Endodermal cell (in vitro differentiated cells): ENCODE results near the gene CDC42SE2. TPM values are rescaled to one million over a fixed set of nuclear protein-coding genes. Genes with fewer than 3 reads are reported as not detected.

ENCODE experiments used
- DNase-seq: peaks from one replicate; pipeline ENCODE4 v3.0.0-alpha.2; 2017
- H3K27ac ChIP-seq: 2 replicates; pipeline ENCODE4 v1.5.1; 2013; ENCODE audit warnings: mild to moderate bottlenecking, low read depth, low read length, moderate library complexity
- H3K27me3 ChIP-seq: 2 replicates; pipeline ENCODE4 v1.6.1; 2013; ENCODE audit warnings: mild to moderate bottlenecking, low read length, moderate library complexity; ENCODE audit not compliant: insufficient read depth, control insufficient read depth, poor library complexity, severe bottlenecking
- H3K36me3 ChIP-seq: 2 replicates; pipeline ENCODE4 v1.7.0; 2013; ENCODE audit warnings: mild to moderate bottlenecking, low read length, moderate library complexity; ENCODE audit not compliant: control insufficient read depth, insufficient read depth
- H3K4me1 ChIP-seq: one replicate; pipeline ENCODE4 v1.7.0; 2013; ENCODE audit warnings: low read length; ENCODE audit not compliant: control insufficient read depth, insufficient read depth
- H3K4me3 ChIP-seq: 2 replicates; pipeline ENCODE4 v1.5.1; 2013; ENCODE audit warnings: mild to moderate bottlenecking, low read length, moderate library complexity
- H3K9ac ChIP-seq: 2 replicates; pipeline ENCODE4 v1.6.1; 2013; ENCODE audit warnings: mild to moderate bottlenecking, low read length, moderate library complexity; ENCODE audit not compliant: poor library complexity, severe bottlenecking; ENCODE audit errors: extremely low read depth
- H3K9me3 ChIP-seq: 2 replicates; pipeline ENCODE4 v1.6.1; 2013; ENCODE audit warnings: mild to moderate bottlenecking, low read length, moderate library complexity; ENCODE audit not compliant: control insufficient read depth
- H3K27ac Mint-ChIP-seq: 2 replicates; pipeline ENCODE4 v1.8.0; 2020; ENCODE audit warnings: mixed read lengths
- H3K27me3 Mint-ChIP-seq: 2 replicates; pipeline ENCODE4 v1.8.0; 2021; ENCODE audit warnings: mild to moderate bottlenecking, mixed read lengths; ENCODE audit not compliant: insufficient read depth
- H3K36me3 Mint-ChIP-seq: 2 replicates; pipeline ENCODE4 v1.8.0; 2020; ENCODE audit warnings: low read depth, mixed read lengths
- H3K4me1 Mint-ChIP-seq: 2 replicates; pipeline ENCODE4 v1.8.0; 2020; ENCODE audit warnings: mixed read lengths
- H3K4me3 Mint-ChIP-seq: 2 replicates; pipeline ENCODE4 v1.8.0; 2020; ENCODE audit warnings: mild to moderate bottlenecking, moderate library complexity, mixed read lengths
- H3K9me3 Mint-ChIP-seq: 2 replicates; pipeline ENCODE4 v1.8.0; 2020; ENCODE audit warnings: mild to moderate bottlenecking, mixed read lengths
- CTCF ChIP-seq: fragments of 200-600 bp; sonication (generic); conservative IDR thresholded peaks from 2 replicates; pipeline ENCODE4 v1.5.0; 2021; ENCODE audit warnings: antibody characterized with exemption, mild to moderate bottlenecking
- WGBS, 2 experiments: methylation state at CpG; one replicate each; pipeline versions ENCODE4 v1.1.5 to v1.1.7; 2013; ENCODE audit warnings: missing lambda C conversion rate in 2 of 2, mixed read lengths in 1 of 2; ENCODE audit not compliant: insufficient coverage in 1 of 2, insufficient read length in 1 of 2; 5-methylcytosine and 5-hydroxymethylcytosine counted together
- total RNA-seq, 2 donors: library from RNA; stranded (reverse); fragmentation: NEBNext Ultra II Directional in 1 of 2; extraction: Animal tissue kit (Norgen Biotek cat#: 25700) in 1 of 2; gene quantifications; 2 replicates in 1 of 2; 3 replicates in 1 of 2; pipeline ENCODE4 v1.2.1, GENCODE V29; 2021

CDC42SE2 gene
- total RNA-seq, 2 donors from 2014 or later: 28.6 to 36.4 TPM

- Histone ChIP-seq H3K36me3 (peaks cover 5% of the 10 kb centered on the region), H3K9me3 (no peaks in the 10 kb centered on the region), H3K27me3 (no peaks in the 10 kb centered on the region), H3K4me1 (peaks cover 3% of the 10 kb centered on the region), H3K4me3 (no peak overlapping the region), H3K9ac (no peak overlapping the region), H3K27ac (no peak overlapping the region)
- H3K9me3 Mint-ChIP-seq: no peaks in the 10 kb centered on the region
- DNase-seq: no peak
- peak overlapping the region; percentile 5 for H3K27ac Mint-ChIP-seq
- TF ChIP-seq CTCF: no peak
- H3K27me3 Mint-ChIP-seq: no peaks in the 10 kb centered on the region
- peaks cover 5% of the 10 kb centered on the region for H3K36me3 Mint-ChIP-seq
- H3K4me1 Mint-ChIP-seq: peaks cover 12% of the 10 kb centered on the region
- no peak overlapping the region for H3K4me3 Mint-ChIP-seq
- 93 to 100% methylated on average over 3 to 4 of the region's 4 CpGs for WGBS, 2 experiments
Measured at GRCh38 chr5:131381021-131381420, 117.2 kb downstream of the CDC42SE2 start.

- no peak overlapping the region for H3K27ac ChIP-seq
- no peaks in the 10 kb centered on the region for H3K27me3 ChIP-seq
- 92 to 100% methylated on average over 2 of the region's 2 CpGs for WGBS, 2 experiments
- DNase-seq: no peak
- Mint-ChIP-seq H3K27ac (no peak overlapping the region), H3K4me1 (peaks cover 12% of the 10 kb centered on the region), H3K4me3 (no peak overlapping the region), H3K9me3 (no peaks in the 10 kb centered on the region), H3K36me3 (peaks cover 5% of the 10 kb centered on the region), H3K27me3 (no peaks in the 10 kb centered on the region)
- H3K9ac ChIP-seq: no peak overlapping the region
- no peaks in the 10 kb centered on the region for H3K9me3 ChIP-seq
- H3K4me3 ChIP-seq: no peak overlapping the region
- H3K4me1 ChIP-seq: peaks cover 3% of the 10 kb centered on the region
- H3K36me3 ChIP-seq: peaks cover 5% of the 10 kb centered on the region
- no peak for TF ChIP-seq CTCF
Measured at GRCh38 chr5:131381777-131382176, 117.9 kb downstream of the CDC42SE2 start.

GRCh38 chr5:131382407-131383395 is 118.8 kb downstream of the CDC42SE2 start:
- Mint-ChIP-seq H3K4me3 (no peak overlapping the region), H3K27me3 (no peaks in the 10 kb centered on the region), H3K9me3 (no peaks in the 10 kb centered on the region), H3K36me3 (peaks cover 5% of the 10 kb centered on the region), H3K4me1 (peaks cover 12% of the 10 kb centered on the region), H3K27ac (no peak overlapping the region)
- no peak overlapping the region for H3K27ac ChIP-seq
- H3K4me3 ChIP-seq: no peak overlapping the region
- H3K36me3 ChIP-seq: peaks cover 5% of the 10 kb centered on the region
- peak; percentile 83 for TF ChIP-seq CTCF
- peaks cover 3% of the 10 kb centered on the region for H3K4me1 ChIP-seq
- peak; percentile 74 for DNase-seq
- no peak overlapping the region for H3K9ac ChIP-seq
- no peaks in the 10 kb centered on the region for H3K9me3 ChIP-seq
- no peaks in the 10 kb centered on the region for H3K27me3 ChIP-seq
- WGBS, 2 experiments: 0 to 58% methylated on average over 1 to 3 of the region's 3 CpGs
